Uterus (tissue), 4 donors: ENCODE measurements around the gene RALGPS2. TPM values are rescaled to one million over a fixed set of nuclear protein-coding genes. Genes with fewer than 3 reads are reported as not detected.
A peak's percentile ranks its signal among the peaks of the same experiment; 100 is the strongest.

ENCODE experiments used
- DNase-seq, 2 donors: peaks; one replicate each; pipeline ENCODE4 v3.0.0-alpha.2; 2019 to 2020
- H3K27ac ChIP-seq, 2 donors: fragments of 200-600 bp; sonication (generic); 1 replicate in 1 of 2; 2 replicates in 1 of 2; pipeline ENCODE4 v1.5.1; 2016 to 2018
- H3K27me3 ChIP-seq, 2 donors: fragments of 200-600 bp; sonication (generic); one replicate each; pipeline ENCODE4 v1.5.1; 2018 to 2019; ENCODE audit warnings: control low read depth in 1 of 2
- H3K36me3 ChIP-seq, 2 donors: fragments of 200-600 bp; sonication (generic); one replicate each; pipeline ENCODE4 v1.5.1; 2019; ENCODE audit warnings: control low read depth in 1 of 2
- H3K4me1 ChIP-seq, 2 donors: fragments of 200-600 bp; sonication (generic); one replicate each; pipeline ENCODE4 v1.5.1; 2018 to 2019; ENCODE audit warnings: control low read depth in 1 of 2
- H3K4me3 ChIP-seq, 2 donors: fragments of 200-600 bp; sonication (generic); 1 replicate in 1 of 2; 2 replicates in 1 of 2; pipeline ENCODE4 v1.5.1; 2018 to 2019; ENCODE audit warnings: mild to moderate bottlenecking in 1 of 2
- H3K9me3 ChIP-seq, 2 donors: fragments of 200-600 bp; sonication (generic); one replicate each; pipeline ENCODE4 v1.5.1; 2019; ENCODE audit warnings: control low read depth in 1 of 2
- POLR2A ChIP-seq, 2 donors: fragments of 450-650 bp; IDR thresholded peaks; one replicate each; pipeline ENCODE4 v1.6.1; 2016; ENCODE audit warnings: antibody characterized with exemption in 2 of 2, mild to moderate bottlenecking in 1 of 2, moderate library complexity in 1 of 2
- intact Hi-C: fragments of 100-400 bp; cut with DNase I; formaldehyde crosslinking; loops from one replicate; pipeline ENCODE4 v1.15.1; 2023; ENCODE audit warnings: low total_unique reads
- total RNA-seq, 4 donors: library from RNA; depleted of rRNA in 3 of 4; stranded (reverse); fragments of >200 nt in 3 of 4; gene quantifications; one replicate each; pipeline versions ENCODE4 v1.1.0 to v1.2.4, GENCODE V29; 2014 to 2023
- TF ChIP-seq, protein P1 (sequence below), 4 experiments: fragments of 200-600 bp in 2 of 4; fragments of 450-650 bp in 2 of 4; sonication (generic) in 2 of 4; IDR thresholded peaks; one replicate each; pipeline ENCODE4 v1.5.1; 2016 to 2019; ENCODE audit warnings: antibody characterized with exemption in 4 of 4, mild to moderate bottlenecking in 2 of 4, moderate library complexity in 1 of 4
- donor health status: DM: yes; HTN: yes; CAD: no.

The RALGPS2 gene
- total RNA-seq, 4 donors from 2014 or later, result 4.9 to 109 (median 24.7) TPM

DNA sequence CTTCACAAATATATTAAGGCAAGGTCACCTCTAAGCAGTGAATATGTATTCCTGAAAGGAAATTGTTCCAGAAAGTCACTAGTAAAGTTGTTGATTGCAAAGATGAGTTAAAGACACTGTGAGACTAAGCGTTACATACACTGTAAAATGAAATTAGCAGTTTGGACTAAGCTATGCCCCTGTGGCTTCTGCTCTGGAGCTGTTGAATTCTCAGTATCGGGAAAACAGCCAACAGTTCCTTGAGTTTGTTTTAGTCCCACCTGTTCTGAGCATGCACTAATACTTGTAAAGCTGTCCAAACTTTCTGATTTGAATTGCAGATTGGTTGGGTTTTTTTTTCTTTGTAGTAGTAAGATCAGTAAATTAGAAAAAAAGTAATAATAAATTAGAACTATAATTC lies 124.9 kb downstream of the RALGPS2 start:
- DNase-seq, result no peak
- TF ChIP-seq POLR2A (IDR thresholded peaks at IDR 0.05), result no peak
- TF ChIP-seq, protein P1, sequence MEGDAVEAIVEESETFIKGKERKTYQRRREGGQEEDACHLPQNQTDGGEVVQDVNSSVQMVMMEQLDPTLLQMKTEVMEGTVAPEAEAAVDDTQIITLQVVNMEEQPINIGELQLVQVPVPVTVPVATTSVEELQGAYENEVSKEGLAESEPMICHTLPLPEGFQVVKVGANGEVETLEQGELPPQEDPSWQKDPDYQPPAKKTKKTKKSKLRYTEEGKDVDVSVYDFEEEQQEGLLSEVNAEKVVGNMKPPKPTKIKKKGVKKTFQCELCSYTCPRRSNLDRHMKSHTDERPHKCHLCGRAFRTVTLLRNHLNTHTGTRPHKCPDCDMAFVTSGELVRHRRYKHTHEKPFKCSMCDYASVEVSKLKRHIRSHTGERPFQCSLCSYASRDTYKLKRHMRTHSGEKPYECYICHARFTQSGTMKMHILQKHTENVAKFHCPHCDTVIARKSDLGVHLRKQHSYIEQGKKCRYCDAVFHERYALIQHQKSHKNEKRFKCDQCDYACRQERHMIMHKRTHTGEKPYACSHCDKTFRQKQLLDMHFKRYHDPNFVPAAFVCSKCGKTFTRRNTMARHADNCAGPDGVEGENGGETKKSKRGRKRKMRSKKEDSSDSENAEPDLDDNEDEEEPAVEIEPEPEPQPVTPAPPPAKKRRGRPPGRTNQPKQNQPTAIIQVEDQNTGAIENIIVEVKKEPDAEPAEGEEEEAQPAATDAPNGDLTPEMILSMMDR (IDR thresholded peaks at IDR 0.05), result no peak
- no peaks in the 10 kb centered on the region for H3K4me1 ChIP-seq
- no peak overlapping the region for H3K4me3 ChIP-seq
- no peak overlapping the region for H3K27ac ChIP-seq
- no peaks in the 10 kb centered on the region for H3K27me3 ChIP-seq
- intact Hi-C loops, result no loop called here
- no peaks in the 10 kb centered on the region for H3K9me3 ChIP-seq
- no peaks in the 10 kb centered on the region for H3K36me3 ChIP-seq

DNA sequence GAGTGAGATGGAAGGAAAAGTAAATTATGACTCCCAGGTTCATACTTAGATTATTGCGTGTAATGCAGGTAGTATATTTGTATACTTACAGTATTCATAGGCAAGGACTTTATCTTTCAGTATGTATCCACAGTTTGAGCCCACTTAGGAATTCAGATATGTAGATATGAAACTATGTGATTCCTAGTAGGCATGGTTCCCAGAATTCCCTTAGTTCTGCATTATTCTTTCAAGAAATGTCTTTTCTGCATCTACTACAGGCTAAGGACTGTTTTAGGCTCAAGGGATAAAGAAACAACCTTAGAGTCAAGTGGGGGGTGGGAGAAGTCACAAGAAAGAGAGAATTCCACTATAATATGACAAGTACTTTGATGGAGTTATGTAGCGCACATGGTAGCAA lies 132.1 kb downstream of the RALGPS2 start:
- no peaks in the 10 kb centered on the region for H3K36me3 ChIP-seq
- H3K4me3 ChIP-seq, result no peak overlapping the region
- DNase-seq, result no peak
- intact Hi-C loops, result no loop called here
- H3K27ac ChIP-seq, result no peak overlapping the region
- TF ChIP-seq POLR2A (IDR thresholded peaks at IDR 0.05), result no peak
- TF ChIP-seq, protein P1 (IDR thresholded peaks at IDR 0.05), result no peak
- no peaks in the 10 kb centered on the region for H3K27me3 ChIP-seq
- H3K9me3 ChIP-seq, result no peaks in the 10 kb centered on the region
- no peaks in the 10 kb centered on the region for H3K4me1 ChIP-seq

DNA sequence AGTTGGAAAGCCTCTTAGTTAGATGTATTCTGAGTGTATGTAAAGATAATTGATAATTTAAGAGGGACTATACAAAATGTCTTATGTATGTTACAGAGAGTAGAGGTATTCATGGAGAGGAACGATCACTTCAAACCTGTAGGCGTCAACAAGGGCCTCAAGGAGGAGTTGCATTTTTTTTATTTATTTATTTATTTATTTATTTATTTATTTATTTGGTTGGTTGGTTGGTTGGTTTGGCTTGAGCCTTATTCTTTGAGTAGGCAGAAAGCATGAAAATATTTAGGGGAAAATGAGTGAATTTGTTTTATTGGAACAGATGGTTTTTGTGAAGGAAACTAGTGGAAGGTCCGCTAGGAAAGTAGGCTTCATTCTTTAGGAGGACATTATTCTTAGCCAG lies 137.4 kb downstream of the RALGPS2 start:
- TF ChIP-seq, protein P1 (IDR thresholded peaks at IDR 0.05), result no peak
- no peak for TF ChIP-seq POLR2A (IDR thresholded peaks at IDR 0.05)
- DNase-seq, result no peak
- no peaks in the 10 kb centered on the region for H3K36me3 ChIP-seq
- H3K27me3 ChIP-seq, result no peaks in the 10 kb centered on the region
- H3K27ac ChIP-seq, result no peak overlapping the region
- no peak overlapping the region for H3K4me3 ChIP-seq
- H3K9me3 ChIP-seq, result no peaks in the 10 kb centered on the region
- H3K4me1 ChIP-seq, result no peaks in the 10 kb centered on the region
- intact Hi-C loops, result no loop called here

DNA sequence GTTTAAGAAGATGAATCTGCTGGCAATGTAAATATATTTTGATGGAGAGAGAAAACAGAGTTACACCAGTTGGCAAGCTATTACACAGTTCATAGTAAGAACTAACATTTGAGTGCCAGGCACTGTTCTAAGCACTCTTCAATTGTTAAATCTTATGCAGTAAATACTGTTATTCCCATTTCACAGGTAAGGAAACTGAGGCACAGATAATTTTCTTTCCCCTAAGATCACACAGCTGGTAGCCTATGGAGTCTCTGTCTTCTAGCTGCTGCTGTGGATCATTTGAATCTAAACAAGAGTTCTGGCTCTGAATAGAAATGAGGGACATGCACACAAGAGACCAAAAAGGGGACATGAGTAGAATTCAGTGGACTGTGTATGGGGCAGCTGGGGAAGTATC lies 137.8 kb downstream of the RALGPS2 start:
- Histone ChIP-seq H3K27ac (peak overlapping the region; percentile 81 to 84), H3K27me3 (no peaks in the 10 kb centered on the region), H3K4me1 (no peaks in the 10 kb centered on the region), H3K9me3 (no peaks in the 10 kb centered on the region), H3K4me3 (peak overlapping the region in 1 of 2 donors; percentile 27), H3K36me3 (no peaks in the 10 kb centered on the region)
- intact Hi-C loops, result no loop called here
- TF ChIP-seq, protein P1 (IDR thresholded peaks at IDR 0.05), result no peak
- no peak for TF ChIP-seq POLR2A (IDR thresholded peaks at IDR 0.05)
- DNase-seq, result no peak

DNA sequence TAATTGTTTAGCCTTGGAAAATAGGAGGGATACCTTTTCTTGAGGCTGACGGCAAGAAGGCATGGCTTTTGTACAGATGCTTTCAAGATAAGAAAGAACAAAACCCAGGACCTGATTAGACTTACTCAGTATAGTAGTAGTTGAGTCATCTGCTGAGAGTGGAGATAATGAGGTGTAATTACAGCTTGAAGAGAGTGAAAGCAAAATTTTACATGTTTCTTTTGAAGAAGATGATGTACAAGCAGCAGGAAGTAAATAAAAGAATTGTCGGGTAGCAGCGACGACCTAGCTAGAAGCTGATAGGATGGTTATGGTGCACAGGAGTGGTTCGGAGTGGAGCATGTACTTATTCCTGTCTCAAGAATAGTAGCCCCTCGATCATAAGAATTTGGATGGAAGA lies 139.3 kb downstream of the RALGPS2 start:
- no peak for DNase-seq
- intact Hi-C loops, result no loop called here
- peak overlapping the region; percentile 14 to 27 for H3K4me3 ChIP-seq
- TF ChIP-seq POLR2A (IDR thresholded peaks at IDR 0.05), result no peak
- TF ChIP-seq, protein P1 (IDR thresholded peaks at IDR 0.05), result no peak
- peak overlapping the region; percentile 81 to 84 for H3K27ac ChIP-seq
- no peaks in the 10 kb centered on the region for H3K9me3 ChIP-seq
- no peaks in the 10 kb centered on the region for H3K4me1 ChIP-seq
- H3K36me3 ChIP-seq, result no peaks in the 10 kb centered on the region
- no peaks in the 10 kb centered on the region for H3K27me3 ChIP-seq
